SK-N-SH (cell line): ENCODE data around the gene EFCAB11. TPM values are rescaled to one million over a fixed set of nuclear protein-coding genes. Genes with fewer than 3 reads are reported as not detected.

ENCODE experiments used
- CTCF ChIA-PET: fragments of 300-600, 350-600 bp; formaldehyde crosslinking; extraction: SDS; loops from one replicate; lab custom pipeline; 2021; lab: Yijun Ruan, JAX
- POLR2A ChIA-PET: fragments of 350-600 bp; sonication (Branson Sonifier 250); formaldehyde crosslinking; extraction: SDS; loops from one replicate; lab custom pipeline; 2020; ENCODE audit warnings: antibody characterized with exemption, inconsistent platforms; lab: Yijun Ruan, JAX
- DNase-seq: peaks from one replicate; pipeline ENCODE4 v3.0.0; 2012
- H2AFZ ChIP-seq: fragments of 200-600 bp; sonication (generic); 2 replicates; pipeline ENCODE4 v1.8.1; 2016; ENCODE audit warnings: antibody characterized with exemption, mild to moderate bottlenecking, low read depth
- H3F3A ChIP-seq: fragments of 200-600 bp; sonication (generic); replicated peaks from 2 replicates; pipeline ENCODE3; 2016; ENCODE audit warnings: antibody characterized with exemption, mild to moderate bottlenecking; ENCODE audit not compliant: insufficient read depth
- H3K27ac ChIP-seq, 2 experiments: fragments of 200-500 bp in 1 of 2; fragments of 200-600 bp in 1 of 2; sonication (Bioruptor generic) in 1 of 2; sonication (generic), shearing (Covaris generic) in 1 of 2; 2 replicates each; pipeline versions ENCODE4 v1.5.1 to v1.6.1; 2014 to 2016; ENCODE audit warnings: low read depth in 2 of 2, inconsistent platforms in 1 of 2, low read length in 1 of 2, mild to moderate bottlenecking in 1 of 2, mixed read lengths in 1 of 2
- H3K27me3 ChIP-seq: fragments of 200-600 bp; sonication (generic), shearing (Covaris generic); 2 replicates; pipeline ENCODE4 v1.6.1; 2016; ENCODE audit warnings: mixed run types; ENCODE audit not compliant: insufficient read depth
- H3K36me3 ChIP-seq, 2 experiments: fragments of 200-500 bp in 1 of 2; fragments of 200-600 bp in 1 of 2; sonication (Bioruptor generic) in 1 of 2; sonication (generic) in 1 of 2; replicated peaks in 1 of 2; 2 replicates each; pipeline versions ENCODE3 to v1.5.1; 2014 to 2016; ENCODE audit warnings: low read length in 1 of 2, mild to moderate bottlenecking in 1 of 2; ENCODE audit not compliant: insufficient read depth in 2 of 2, control insufficient read depth in 1 of 2
- H3K4me1 ChIP-seq, 2 experiments: fragments of 200-500 bp in 1 of 2; fragments of 200-600 bp in 1 of 2; sonication (Bioruptor generic) in 1 of 2; sonication (generic), shearing (Covaris generic) in 1 of 2; 2 replicates each; pipeline versions ENCODE4 v1.5.1 to v1.6.1; 2014 to 2016; ENCODE audit warnings: low read depth in 1 of 2, low read length in 1 of 2, mixed run types in 1 of 2; ENCODE audit not compliant: insufficient read depth in 2 of 2, control insufficient read depth in 1 of 2
- H3K4me2 ChIP-seq: fragments of 200-600 bp; sonication (generic), shearing (Covaris generic); 2 replicates; pipeline ENCODE4 v1.6.1; 2017; ENCODE audit warnings: mixed run types
- H3K4me3 ChIP-seq, 2 experiments: fragments of 200-500 bp in 1 of 2; fragments of 200-600 bp in 1 of 2; sonication (Bioruptor generic) in 1 of 2; sonication (generic), shearing (Covaris generic) in 1 of 2; 2 replicates each; pipeline versions ENCODE4 v1.5.1 to v1.8.1; 2014 to 2016; ENCODE audit warnings: low read depth in 2 of 2, inconsistent platforms in 1 of 2, low read length in 1 of 2, mild to moderate bottlenecking in 1 of 2, mixed read lengths in 1 of 2, moderate library complexity in 1 of 2
- H3K79me2 ChIP-seq: fragments of 200-600 bp; sonication (generic); 2 replicates; pipeline ENCODE4 v1.8.1; 2017; ENCODE audit warnings: mild to moderate bottlenecking; ENCODE audit not compliant: insufficient read depth
- H3K9ac ChIP-seq: fragments of 200-600 bp; sonication (generic); 2 replicates; pipeline ENCODE4 v1.6.1; 2017; ENCODE audit warnings: mixed run types
- H3K9me2 ChIP-seq: fragments of 200-600 bp; sonication (generic); 2 replicates; pipeline ENCODE4 v1.6.1; 2017; ENCODE audit warnings: mixed run types
- H3K9me3 ChIP-seq: fragments of 200-600 bp; sonication (generic); 2 replicates; pipeline ENCODE4 v1.6.1; 2017; ENCODE audit warnings: mixed run types, mild to moderate bottlenecking, moderate library complexity
- H4K20me1 ChIP-seq: fragments of 200-600 bp; sonication (generic); 2 replicates; pipeline ENCODE4 v1.6.1; 2017; ENCODE audit warnings: mild to moderate bottlenecking, mixed run types; ENCODE audit not compliant: insufficient read depth
- CHD2 ChIP-seq: fragments of 150-350 bp; IDR thresholded peaks from 2 replicates; pipeline ENCODE4 v1.6.1; 2018; ENCODE audit warnings: low read length; ENCODE audit not compliant: partially characterized antibody
- FOSL2 ChIP-seq: IDR thresholded peaks from 2 replicates; pipeline ENCODE4 v1.4.0; 2012; ENCODE audit warnings: low read depth, mild to moderate bottlenecking, moderate library complexity, borderline replicate concordance
- MEF2A ChIP-seq: IDR thresholded peaks from 2 replicates; pipeline ENCODE4 v1.4.0; 2012; ENCODE audit warnings: low read depth, borderline replicate concordance
- MXI1 ChIP-seq: IDR thresholded peaks from 2 replicates; pipeline ENCODE4 v1.6.1; 2012; ENCODE audit warnings: mild to moderate bottlenecking, low read depth, low read length, improper control_type of control experiment
- NFIC ChIP-seq: IDR thresholded peaks from 2 replicates; pipeline ENCODE4 v1.4.0; 2012; ENCODE audit warnings: borderline replicate concordance
- REST ChIP-seq: IDR thresholded peaks from 2 replicates; pipeline ENCODE4 v1.6.1; 2012; ENCODE audit warnings: mild to moderate bottlenecking, low read depth, low read length, moderate library complexity
- TAF1 ChIP-seq: IDR thresholded peaks from 2 replicates; pipeline ENCODE4 v1.6.1; 2012; ENCODE audit warnings: low read depth, mild to moderate bottlenecking, low read length, moderate library complexity, borderline replicate concordance
- USF1 ChIP-seq: IDR thresholded peaks from 2 replicates; pipeline ENCODE4 v1.4.0; 2012; ENCODE audit warnings: low read depth, borderline replicate concordance
- WGBS: methylation state at CpG from one replicate; pipeline ENCODE4 v1.1.6; 2017; ENCODE audit warnings: low lambda C conversion rate; 5-methylcytosine and 5-hydroxymethylcytosine counted together
- polyA plus RNA-seq, 3 experiments: library from polyadenylated mRNA; depleted of rRNA; stranded (reverse); fragments of >200 nt; gene quantifications; 2 replicates each; pipeline ENCODE4 v1.2.3, GENCODE V29; 2012

The EFCAB11 gene
- polyA plus RNA-seq, 1 of the 3 experiments (the other 2 are of a cell fraction): 3.9 TPM

DNA sequence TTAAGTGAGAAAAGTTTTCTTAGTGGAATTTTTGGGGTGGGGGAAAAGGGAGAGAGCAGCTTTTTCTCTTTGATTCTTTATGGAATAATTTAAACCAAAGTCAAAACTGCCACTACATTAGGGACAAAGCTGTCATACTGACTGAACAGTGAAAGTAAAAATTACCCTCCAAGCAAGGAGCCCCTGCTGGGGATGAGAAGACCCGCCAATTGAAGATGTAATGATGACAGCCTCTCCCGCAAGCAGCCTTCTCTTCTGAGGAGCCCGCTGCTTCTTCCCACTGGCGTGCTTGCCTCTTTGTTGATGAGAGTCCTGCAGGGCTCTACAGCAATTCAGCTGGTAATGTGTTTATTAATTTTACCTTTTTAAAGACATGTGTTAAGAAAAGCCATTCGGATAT lies 151.0 kb downstream of the EFCAB11 start:
- Histone ChIP-seq H3F3A (no peaks in the 10 kb centered on the region), H3K9ac (no peak overlapping the region), H3K36me3 (no peaks in the 10 kb centered on the region), H3K4me2 (no peak overlapping the region), H3K27ac (no peak overlapping the region), H3K27me3 (no peaks in the 10 kb centered on the region), H3K9me2 (no peaks in the 10 kb centered on the region), H3K4me1 (no peaks in the 10 kb centered on the region; a peak in 1 of 4 replicates), H3K4me3 (no peak overlapping the region), H4K20me1 (no peaks in the 10 kb centered on the region), H3K9me3 (no peaks in the 10 kb centered on the region), H2AFZ (no peak overlapping the region), H3K79me2 (no peaks in the 10 kb centered on the region)
- DNase-seq: no peak
- CTCF ChIA-PET: no interaction called here
- TF ChIP-seq USF1: no peak
- no peak for TF ChIP-seq MEF2A
- no peak for TF ChIP-seq CHD2
- TF ChIP-seq NFIC: no peak
- TF ChIP-seq MXI1: no peak
- no peak for TF ChIP-seq REST
- 90% methylated on average over 5 of the region's 5 CpGs for WGBS
- POLR2A ChIA-PET: no interaction called here

GRCh38 chr14:89801136-89801535 lies 153.4 kb downstream of the EFCAB11 start:
- no peak for DNase-seq
- no peaks in the 10 kb centered on the region for H3K36me3 ChIP-seq
- H2AFZ ChIP-seq: no peak overlapping the region

More at GRCh38 chr14:89801136-89801535, 153.4 kb downstream of the EFCAB11 start:
- POLR2A ChIA-PET: no interaction called here
- no peak overlapping the region for H3K4me2 ChIP-seq
- CTCF ChIA-PET: no interaction called here
- WGBS: 86% methylated on average over 3 of the region's 3 CpGs
- TF ChIP-seq TAF1 (no peak), FOSL2 (peak; percentile 5; the same call in 1 of the 2 replicates)
- TF ChIP-seq, all 33 proteins: peak for 1
- H3K79me2 ChIP-seq: no peaks in the 10 kb centered on the region
- H3F3A ChIP-seq: no peaks in the 10 kb centered on the region
- no peak overlapping the region for H3K9ac ChIP-seq
- H3K27ac ChIP-seq: no peak overlapping the region
- H3K4me1 ChIP-seq: no peaks in the 10 kb centered on the region
- no peaks in the 10 kb centered on the region for H4K20me1 ChIP-seq
- H3K27me3 ChIP-seq: no peaks in the 10 kb centered on the region
- H3K4me3 ChIP-seq: no peak overlapping the region
- no peaks in the 10 kb centered on the region for H3K9me2 ChIP-seq
- no peaks in the 10 kb centered on the region for H3K9me3 ChIP-seq
